OCI-LY1 (cell line): Measurements from ENCODE around the gene WDR13.

ENCODE experiments used
- CTCF ChIP-seq: fragments of 200-600 bp; sonication (generic), shearing (Covaris generic); IDR thresholded peaks from 2 replicates; pipeline ENCODE4 v1.5.1; 2017; ENCODE audit warnings: mild to moderate bottlenecking, antibody characterized with exemption, low read length, moderate library complexity, mixed read lengths
- EZH2 ChIP-seq: fragments of 200-600 bp; sonication (generic), shearing (Covaris generic); IDR thresholded peaks from 2 replicates; pipeline ENCODE4 v1.8.0; 2017; ENCODE audit warnings: borderline replicate concordance, mixed run types, mild to moderate bottlenecking, antibody characterized with exemption, low read length, moderate library complexity, mixed read lengths

GRCh38 chrX:48600226-48600625 is 2.9 kb downstream of the WDR13 start:
- TF ChIP-seq CTCF (no peak), EZH2 (no peak)
